Fibroblast of the conjunctiva (primary cell): ENCODE data around the gene PHLDB1.
A peak's percentile ranks its signal among the peaks of the same experiment; 100 is the strongest.

Experiments
- DNase-seq: peaks from one replicate; pipeline ENCODE4 v3.0.0-alpha.2; 2010; ENCODE audit warnings: low read depth

Gene PHLDB1

GRCh38 chr11:118622376-118623268, 15.2 kb downstream of the PHLDB1 start:
- no peak for DNase-seq

- DNase-seq = no peak
Measured at GRCh38 chr11:118623269-118623655, 15.8 kb downstream of the PHLDB1 start.

GRCh38 chr11:118625036-118625690, 17.7 kb downstream of the PHLDB1 start:
- DNase-seq = no peak

GRCh38 chr11:118625976-118626375, 18.6 kb downstream of the PHLDB1 start:
- no peak for DNase-seq

GRCh38 chr11:118627566-118627965, 20.2 kb downstream of the PHLDB1 start:
- no peak for DNase-seq

- DNase-seq = no peak
Measured at GRCh38 chr11:118628031-118628430, 20.6 kb downstream of the PHLDB1 start.

- DNase-seq = no peak
Measured at GRCh38 chr11:118628432-118628831, 21.0 kb downstream of the PHLDB1 start.

GRCh38 chr11:118628861-118629549, 21.6 kb downstream of the PHLDB1 start:
- DNase-seq = no peak

GRCh38 chr11:118629761-118630661, 22.6 kb downstream of the PHLDB1 start:
- no peak for DNase-seq

GRCh38 chr11:118631142-118631909, 23.9 kb downstream of the PHLDB1 start:
- no peak for DNase-seq

- no peak for DNase-seq
Measured at GRCh38 chr11:118632577-118633318, 25.3 kb downstream of the PHLDB1 start.

- DNase-seq = no peak
Measured at GRCh38 chr11:118633319-118633690, 25.9 kb downstream of the PHLDB1 start.

- DNase-seq = no peak
Measured at GRCh38 chr11:118633979-118634378, 26.6 kb downstream of the PHLDB1 start.

GRCh38 chr11:118634431-118635236, 27.2 kb downstream of the PHLDB1 start:
- peak; percentile 63 for DNase-seq

GRCh38 chr11:118635237-118635591, 27.8 kb downstream of the PHLDB1 start:
- DNase-seq = no peak

- no peak for DNase-seq
Measured at GRCh38 chr11:118635642-118636041, 28.2 kb downstream of the PHLDB1 start.

- no peak for DNase-seq
Measured at GRCh38 chr11:118636569-118637290, 29.3 kb downstream of the PHLDB1 start.

GRCh38 chr11:118638726-118639125, 31.3 kb downstream of the PHLDB1 start:
- DNase-seq = no peak

GRCh38 chr11:118639899-118640298, 32.5 kb downstream of the PHLDB1 start:
- DNase-seq = no peak
